Astrocyte (in vitro differentiated cells and primary cell): ENCODE data around the gene ASB10.

Source experiments
- CTCF ChIP-seq: IDR thresholded peaks from 2 replicates; pipeline ENCODE4 v1.5.1; 2011; ENCODE audit warnings: low read depth, mild to moderate bottlenecking, inconsistent platforms, low read length, moderate library complexity; ENCODE audit not compliant: insufficient read depth
- EZH2 ChIP-seq: IDR thresholded peaks from 2 replicates; pipeline ENCODE4 v1.6.1; 2012; ENCODE audit warnings: mild to moderate bottlenecking, low read length, inconsistent platforms; ENCODE audit not compliant: insufficient read depth

GRCh38 chr7:151198945-151199848 lies 12.1 kb upstream of the ASB10 start:
- no peak for TF ChIP-seq CTCF
- no peak for TF ChIP-seq EZH2
